ENCODE results near the gene P4HB.

DNA sequence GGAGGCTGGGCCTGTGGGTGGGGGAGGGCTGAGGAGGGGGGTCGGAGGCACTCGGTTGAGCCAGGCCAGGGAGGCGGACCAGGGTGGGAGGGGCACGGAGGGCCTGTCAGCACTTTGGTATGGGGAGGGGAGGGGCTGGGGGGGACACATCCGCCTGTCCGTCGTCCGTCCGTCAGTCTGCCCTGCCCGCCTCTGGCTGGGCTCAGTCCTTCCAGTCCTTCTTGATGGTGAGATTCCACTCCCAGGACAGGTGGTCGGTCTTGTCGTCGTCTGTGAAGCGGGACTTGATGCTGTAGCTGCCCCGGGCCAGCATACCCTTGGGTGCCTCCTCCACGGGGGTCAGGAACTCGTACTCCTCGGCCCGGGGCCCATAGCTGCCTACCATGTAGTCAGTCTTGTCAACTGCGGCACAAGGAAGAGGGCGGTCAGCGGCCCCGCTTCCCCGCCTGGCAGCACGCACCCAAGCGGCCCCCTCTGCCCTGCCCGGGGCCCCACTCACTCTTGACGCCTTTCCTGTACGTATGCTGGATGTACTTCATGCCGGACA lies 8.4 kb upstream of the P4HB start:
- TF ChIP-seq, protein P1, sequence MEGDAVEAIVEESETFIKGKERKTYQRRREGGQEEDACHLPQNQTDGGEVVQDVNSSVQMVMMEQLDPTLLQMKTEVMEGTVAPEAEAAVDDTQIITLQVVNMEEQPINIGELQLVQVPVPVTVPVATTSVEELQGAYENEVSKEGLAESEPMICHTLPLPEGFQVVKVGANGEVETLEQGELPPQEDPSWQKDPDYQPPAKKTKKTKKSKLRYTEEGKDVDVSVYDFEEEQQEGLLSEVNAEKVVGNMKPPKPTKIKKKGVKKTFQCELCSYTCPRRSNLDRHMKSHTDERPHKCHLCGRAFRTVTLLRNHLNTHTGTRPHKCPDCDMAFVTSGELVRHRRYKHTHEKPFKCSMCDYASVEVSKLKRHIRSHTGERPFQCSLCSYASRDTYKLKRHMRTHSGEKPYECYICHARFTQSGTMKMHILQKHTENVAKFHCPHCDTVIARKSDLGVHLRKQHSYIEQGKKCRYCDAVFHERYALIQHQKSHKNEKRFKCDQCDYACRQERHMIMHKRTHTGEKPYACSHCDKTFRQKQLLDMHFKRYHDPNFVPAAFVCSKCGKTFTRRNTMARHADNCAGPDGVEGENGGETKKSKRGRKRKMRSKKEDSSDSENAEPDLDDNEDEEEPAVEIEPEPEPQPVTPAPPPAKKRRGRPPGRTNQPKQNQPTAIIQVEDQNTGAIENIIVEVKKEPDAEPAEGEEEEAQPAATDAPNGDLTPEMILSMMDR (IDR thresholded peaks at IDR 0.05), result no peak
- TF ChIP-seq POLR2AphosphoS5 (IDR thresholded peaks at IDR 0.05) (no peak), POLR2A (IDR thresholded peaks at IDR 0.05) (no peak), EP300 (IDR thresholded peaks at IDR 0.05) (no peak)

Measured in upper lobe of left lung (tissue), 4 donors.